Stimulated activated naive CD8-positive, alpha-beta T cell treated with anti-CD3 and anti-CD28 coated beads, Interleukin-15, Interleukin-2, amounts not matched to agents 100 U/mL and 50 U/mL, for 24 hours (primary cell): ENCODE results near the gene ADAM17.

Experiments used
- ATAC-seq: fragments of 150-1000 bp; cut with Tn5 transposase; one replicate; pipeline ENCODE4 v1.10.0; 2021
- DNase-seq: peaks from one replicate; pipeline ENCODE4 v3.0.0; 2021

ADAM17 gene

GRCh38 chr2:9471206-9471605, 84.4 kb downstream of the ADAM17 start:
- ATAC-seq (no peak), DNase-seq (no peak)

GRCh38 chr2:9467687-9468086, 87.9 kb downstream of the ADAM17 start:
- no peak for DNase-seq
- ATAC-seq: no peak

- no peak for ATAC-seq
- no peak for DNase-seq
Measured at GRCh38 chr2:9466147-9466683, 89.4 kb downstream of the ADAM17 start.

GRCh38 chr2:9465170-9465569, 90.5 kb downstream of the ADAM17 start:
- ATAC-seq: no peak
- DNase-seq: no peak

GRCh38 chr2:9463698-9464034, 92.0 kb downstream of the ADAM17 start:
- no peak for DNase-seq

GRCh38 chr2:9462886-9463697, 92.5 kb downstream of the ADAM17 start:
- DNase-seq (no peak), ATAC-seq (peak; percentile 16)

More at GRCh38 chr2:9463698-9464034, 92.0 kb downstream of the ADAM17 start:
- ATAC-seq: peak; percentile 68

- DNase-seq: no peak
- ATAC-seq: no peak
Measured at GRCh38 chr2:9462313-9462712, 93.3 kb downstream of the ADAM17 start.

GRCh38 chr2:9461079-9461478, 94.6 kb downstream of the ADAM17 start:
- ATAC-seq: no peak

GRCh38 chr2:9460441-9461017, 95.1 kb downstream of the ADAM17 start:
- no peak for ATAC-seq
- DNase-seq: no peak

More at GRCh38 chr2:9461079-9461478, 94.6 kb downstream of the ADAM17 start:
- DNase-seq: no peak

GRCh38 chr2:9451231-9451630, 104.4 kb downstream of the ADAM17 start:
- ATAC-seq (no peak), DNase-seq (no peak)

- DNase-seq: no peak
- no peak for ATAC-seq
Measured at GRCh38 chr2:9445089-9445488, 110.5 kb downstream of the ADAM17 start.

GRCh38 chr2:9443526-9443925, 112.1 kb downstream of the ADAM17 start:
- ATAC-seq (no peak), DNase-seq (no peak)

GRCh38 chr2:9441556-9441955, 114.1 kb downstream of the ADAM17 start:
- ATAC-seq: no peak
- DNase-seq: no peak

- no peak for DNase-seq
- ATAC-seq: no peak
Measured at GRCh38 chr2:9440058-9440727, 115.4 kb downstream of the ADAM17 start.

GRCh38 chr2:9439536-9439935, 116.1 kb downstream of the ADAM17 start:
- ATAC-seq (no peak), DNase-seq (no peak)
